Stimulated activated CD8-positive, alpha-beta memory T cell treated with anti-CD3 and anti-CD28 coated beads, Interleukin-12 subunit alpha, Interleukin-12 subunit beta, amount 100 ng/mL, for 4 hours (primary cell): Measurements from ENCODE around the gene SMAD7.

Experiments used
- DNase-seq: peaks from one replicate; pipeline ENCODE4 v3.0.0-alpha.2; 2020; ENCODE audit warnings: low read depth

Gene SMAD7

DNA sequence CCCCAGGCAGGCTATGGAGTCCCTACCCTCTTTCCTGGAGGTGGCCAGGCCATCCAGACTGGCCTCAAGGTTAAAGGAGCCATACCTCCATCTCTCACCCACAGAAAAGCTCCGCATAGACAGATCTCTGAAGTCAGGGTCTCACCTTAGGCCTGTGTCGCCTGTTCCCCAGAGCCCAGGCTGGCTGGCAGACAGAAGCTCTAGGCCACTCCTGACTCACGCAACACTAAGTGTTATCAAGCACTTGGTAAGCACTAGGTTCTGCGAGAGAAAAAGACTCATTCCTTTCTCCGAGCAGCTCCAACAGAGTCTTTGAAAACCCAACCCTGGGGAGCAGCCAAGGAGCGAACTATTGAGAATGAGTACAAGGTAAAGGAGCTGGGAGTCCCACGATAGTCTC is 6.1 kb downstream of the SMAD7 start:
- no peak for DNase-seq

DNA sequence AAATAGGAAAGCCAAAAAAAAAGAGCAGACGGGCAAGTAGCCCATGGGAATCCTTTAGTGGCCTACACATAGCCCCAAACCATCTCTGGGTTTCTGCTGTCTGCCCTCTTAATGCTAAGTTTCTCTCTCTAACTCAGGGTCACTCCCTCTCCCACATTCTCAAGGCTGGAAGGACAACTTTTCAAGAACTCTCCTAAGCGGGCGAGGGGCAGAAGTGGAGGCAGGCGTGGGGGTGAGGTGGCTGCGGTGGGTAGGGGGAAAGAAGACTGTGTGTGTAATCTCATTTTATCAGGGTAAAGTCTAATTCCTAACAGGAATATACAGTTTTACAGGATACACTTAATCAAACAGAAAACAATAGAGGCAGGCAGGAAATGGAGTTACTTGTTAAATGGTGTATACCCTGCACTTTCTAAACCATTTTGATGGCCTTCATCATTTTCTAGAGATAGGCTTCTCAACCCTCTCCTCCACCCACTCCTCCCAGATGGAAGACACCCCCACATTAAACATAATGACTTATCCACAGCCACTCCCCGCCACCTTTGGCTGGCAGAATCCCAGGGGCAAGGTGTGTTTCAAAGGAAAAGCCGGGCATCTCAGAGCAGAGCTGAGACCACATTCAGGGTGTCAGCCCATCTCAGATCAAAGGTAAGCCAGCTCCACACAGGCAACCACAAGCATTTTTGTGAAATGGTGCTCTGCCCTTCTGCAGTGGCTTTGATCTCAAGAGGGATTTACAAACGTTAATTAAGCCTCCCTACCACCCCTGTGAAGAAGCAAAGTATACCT is 6.8 kb downstream of the SMAD7 start:
- DNase-seq = no peak

DNA sequence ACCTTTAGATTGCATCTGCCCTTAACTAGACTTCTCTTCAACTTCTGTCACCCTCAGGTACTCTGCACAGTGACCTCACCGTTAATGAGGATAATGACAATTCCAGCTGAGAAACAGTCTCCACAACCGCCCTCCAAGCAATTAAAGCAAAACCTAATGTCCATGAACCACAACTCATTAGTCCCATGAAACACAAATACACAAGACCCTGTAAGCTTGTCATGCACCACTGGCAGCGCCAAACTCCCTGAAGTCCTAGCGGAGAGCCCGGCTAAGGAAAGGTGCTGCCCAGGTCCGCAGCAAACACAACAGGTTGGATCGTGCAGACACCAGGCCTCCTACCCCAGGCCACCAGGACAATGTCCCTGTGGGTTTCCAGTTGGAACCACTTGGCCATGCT is 7.4 kb downstream of the SMAD7 start:
- DNase-seq = no peak

DNA sequence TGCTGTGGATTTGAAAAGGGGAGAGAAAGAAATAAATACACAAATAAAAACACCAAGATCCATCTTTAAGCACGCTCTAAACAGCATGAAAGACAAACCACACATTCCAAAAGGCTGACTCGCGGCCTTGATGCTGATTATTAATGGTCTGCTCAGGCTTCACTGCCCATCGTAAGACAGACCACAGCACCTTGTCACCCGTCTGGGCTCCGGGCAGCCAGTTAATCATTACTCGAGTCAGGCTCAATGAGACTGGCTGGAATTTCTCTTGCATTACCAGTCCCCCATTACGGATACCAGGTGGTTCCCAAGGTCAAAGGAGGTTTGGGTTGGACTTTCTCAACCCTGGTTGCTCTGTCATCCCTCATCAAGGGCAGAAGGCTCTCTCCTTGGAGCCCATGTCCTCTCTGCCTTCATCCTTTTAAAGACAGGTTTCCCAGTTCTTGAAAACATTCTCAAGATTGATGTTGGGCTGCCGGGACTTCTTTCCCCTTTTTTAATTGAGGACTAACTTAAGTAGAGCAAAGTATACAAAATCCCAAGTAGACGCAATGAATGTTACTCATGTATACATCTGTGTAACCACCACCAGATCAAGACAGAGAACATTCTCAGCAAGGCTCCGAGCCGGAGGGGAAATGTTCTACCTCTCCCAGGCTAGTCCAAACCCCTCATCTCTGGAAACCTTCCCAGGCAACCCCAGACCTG is 8.1 kb downstream of the SMAD7 start:
- no peak for DNase-seq

DNA sequence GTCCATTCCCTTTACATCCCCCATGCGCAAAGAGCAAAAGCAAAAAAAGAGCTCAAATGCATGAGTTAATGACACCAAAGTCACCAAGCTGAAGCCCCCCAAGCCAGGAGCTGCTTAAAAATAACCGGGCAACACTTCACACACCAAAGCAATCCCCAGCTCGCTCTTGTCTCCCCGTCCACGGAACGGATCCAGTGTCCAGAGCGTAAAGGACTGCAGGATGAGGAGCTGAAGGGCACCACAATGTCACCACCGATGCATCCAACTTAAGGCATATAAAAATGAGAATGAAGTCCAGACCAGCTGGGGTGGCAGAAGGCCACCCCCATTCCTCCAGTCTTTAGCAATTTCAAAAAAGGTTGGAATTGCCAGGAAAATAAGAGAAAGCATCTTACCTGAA is 8.7 kb downstream of the SMAD7 start:
- DNase-seq = no peak

DNA sequence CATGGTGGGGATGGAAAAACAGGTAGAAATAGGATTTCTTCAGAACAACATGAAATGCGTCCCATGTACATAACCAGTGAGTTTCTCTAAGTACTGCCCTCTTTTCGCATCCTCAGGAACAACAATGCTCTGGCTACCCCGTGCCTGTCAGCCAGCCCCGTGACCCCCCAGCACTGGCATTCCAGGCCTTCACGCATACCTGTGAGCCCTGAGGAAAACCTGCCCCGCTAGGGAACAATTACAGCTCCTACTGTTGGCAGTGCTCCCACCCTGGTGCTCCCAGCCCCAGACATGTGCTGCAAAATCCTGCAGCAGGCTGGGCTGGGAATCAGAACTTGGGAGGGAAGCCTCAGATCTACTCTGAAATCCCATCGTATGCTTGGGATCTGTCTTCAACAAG is 9.1 kb downstream of the SMAD7 start:
- no peak for DNase-seq

DNA sequence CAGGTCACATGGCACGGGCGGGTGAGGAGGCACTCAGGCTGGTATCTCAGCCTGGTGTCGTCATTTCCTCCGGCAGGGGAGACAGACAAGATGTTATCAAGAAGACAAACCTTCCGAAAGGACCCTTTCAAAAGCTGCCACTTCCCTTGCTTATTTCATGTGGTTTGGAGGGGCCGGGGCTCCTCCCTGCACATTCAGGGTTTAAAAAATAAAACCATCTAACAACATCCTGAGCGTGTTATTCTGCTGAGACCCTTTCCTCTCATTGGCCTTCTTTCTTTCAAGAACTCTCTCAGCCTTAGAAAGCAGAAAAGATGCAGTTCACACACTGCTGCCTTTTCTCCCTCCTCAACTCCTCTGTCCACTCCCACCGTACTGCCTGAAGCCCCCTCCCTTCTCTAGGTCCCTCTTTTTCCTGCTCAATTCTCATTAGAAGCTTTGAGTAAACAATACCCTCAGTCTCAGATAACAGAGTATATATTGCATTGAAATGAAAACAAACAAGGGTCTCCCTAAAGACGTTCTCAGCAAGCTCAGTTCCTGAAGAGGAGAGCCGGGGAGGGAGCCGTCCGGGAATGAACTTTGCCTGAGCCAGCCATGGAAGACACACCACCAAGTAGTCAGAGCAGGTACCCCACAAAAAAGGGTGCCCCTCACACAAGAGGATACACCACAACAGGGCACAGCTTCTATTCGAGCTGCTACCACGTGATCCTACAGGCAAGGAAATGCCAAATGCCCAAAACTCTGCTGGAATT is 9.7 kb downstream of the SMAD7 start:
- DNase-seq = peak; percentile 70

DNA sequence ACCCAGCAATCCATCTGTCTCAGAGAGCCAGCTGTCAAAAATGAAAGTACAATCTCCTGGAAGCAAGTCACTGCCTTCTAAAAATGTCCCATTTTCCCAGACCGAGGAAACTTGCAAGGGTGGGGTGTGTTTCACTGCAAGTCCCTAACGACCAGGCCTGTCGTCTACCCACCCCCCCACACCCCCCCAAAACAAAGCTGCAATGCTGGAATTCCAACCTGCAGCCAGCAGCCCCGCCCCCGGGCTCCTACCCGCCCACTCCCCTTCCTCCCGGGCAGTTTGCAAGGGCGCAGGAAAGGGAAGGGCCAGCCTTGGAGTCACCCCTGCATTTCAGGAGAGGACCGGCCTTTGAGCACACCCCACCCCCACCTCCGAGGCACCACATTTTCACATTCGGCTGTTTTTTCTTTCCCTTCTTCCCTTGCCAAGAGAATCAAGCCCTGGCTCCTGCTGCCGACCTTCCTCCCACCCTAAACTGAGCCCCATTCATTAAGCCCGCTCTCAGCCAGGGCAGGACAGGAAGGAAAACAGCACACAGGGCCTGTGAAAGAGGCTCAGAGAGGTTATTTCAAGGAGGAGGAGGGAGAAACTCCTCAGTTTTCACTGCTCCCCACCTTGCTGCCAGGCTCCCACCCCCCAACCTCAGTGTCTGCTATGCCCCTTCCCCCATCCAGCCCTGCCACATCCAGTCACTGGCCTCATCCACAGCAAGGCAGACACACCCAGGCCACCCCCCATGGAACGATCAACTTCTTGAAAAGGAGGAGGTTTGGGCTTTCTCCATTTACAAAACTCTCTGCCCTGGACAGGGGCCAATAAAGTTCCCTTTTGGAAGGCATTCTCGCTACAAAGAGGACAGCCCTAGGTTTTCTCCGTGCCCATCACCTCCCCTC is 11.3 kb downstream of the SMAD7 start:
- no peak for DNase-seq

DNA sequence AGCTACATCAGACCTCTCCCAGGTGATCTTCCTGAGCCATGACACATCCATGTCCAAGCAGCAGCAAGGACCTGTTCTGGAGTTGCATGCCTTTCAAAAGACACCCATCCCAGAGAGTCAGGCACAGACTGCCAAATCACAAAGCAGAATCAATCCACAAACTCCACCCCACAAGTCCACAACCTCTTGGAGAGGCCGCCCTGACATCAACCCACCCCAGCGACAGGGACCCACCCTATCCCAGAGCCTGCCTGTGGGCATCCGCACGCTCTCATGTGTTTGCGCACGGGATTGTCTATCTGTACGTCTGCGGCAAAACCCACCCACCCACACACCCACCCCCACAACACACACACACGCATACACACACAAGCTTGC is 11.9 kb downstream of the SMAD7 start:
- DNase-seq = no peak

DNA sequence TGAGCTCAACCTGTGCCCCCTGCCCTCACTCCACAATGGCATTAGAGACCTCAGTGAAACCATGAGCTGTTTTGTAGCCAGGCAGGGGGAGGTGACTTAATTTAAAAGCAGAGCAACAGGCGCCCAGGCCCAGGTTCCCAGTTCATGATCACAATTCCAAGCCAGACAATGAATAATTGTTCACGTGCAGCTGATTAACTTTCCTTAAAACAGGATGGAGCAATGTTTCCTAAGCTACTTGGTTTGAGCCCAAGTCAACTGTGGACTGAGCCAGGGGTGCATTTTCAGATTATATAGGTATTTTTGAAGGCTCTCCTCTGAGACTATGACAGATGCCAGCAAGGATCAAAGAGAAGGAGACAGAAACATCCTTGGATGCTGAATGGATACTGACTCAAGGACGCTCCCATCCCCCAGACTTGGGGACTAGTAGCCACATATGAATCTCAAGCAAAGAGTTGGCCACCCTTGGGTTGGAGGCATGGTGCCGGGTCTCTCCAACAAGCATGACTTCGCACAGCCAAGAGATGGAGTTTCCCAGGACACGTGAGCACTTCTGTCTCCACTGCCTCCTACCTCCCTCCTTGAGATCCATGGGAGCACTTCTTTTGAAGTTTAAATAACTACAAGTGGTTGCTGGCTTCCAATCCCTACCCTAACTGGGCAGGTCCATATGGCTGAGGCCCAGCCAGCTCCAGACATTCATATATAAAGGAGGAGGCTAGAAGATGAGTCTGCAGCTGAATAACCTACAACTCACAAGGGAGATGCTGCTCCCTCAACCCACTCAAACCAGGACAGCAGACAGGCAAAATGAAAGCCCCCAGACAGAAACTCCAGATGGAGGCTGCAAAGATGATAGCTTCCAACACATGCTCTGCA is 12.7 kb downstream of the SMAD7 start:
- DNase-seq = no peak

DNA sequence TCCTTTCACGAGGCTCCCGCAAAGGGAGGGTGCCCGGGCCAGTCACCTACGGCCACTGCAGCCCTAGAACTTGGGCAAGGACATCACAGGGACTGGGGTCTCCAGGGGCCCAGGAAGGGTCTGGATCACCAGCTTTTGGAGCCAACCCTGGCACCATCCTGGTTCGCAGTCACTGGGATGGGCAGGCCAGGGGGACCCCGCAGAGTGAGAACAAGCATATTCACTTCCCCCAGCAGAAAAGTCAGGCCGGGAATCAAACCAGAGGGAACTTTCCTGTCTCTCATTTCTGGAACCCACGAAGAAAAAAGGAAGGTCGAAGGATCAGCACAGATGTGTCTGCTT is 15.4 kb downstream of the SMAD7 start:
- DNase-seq = no peak

DNA sequence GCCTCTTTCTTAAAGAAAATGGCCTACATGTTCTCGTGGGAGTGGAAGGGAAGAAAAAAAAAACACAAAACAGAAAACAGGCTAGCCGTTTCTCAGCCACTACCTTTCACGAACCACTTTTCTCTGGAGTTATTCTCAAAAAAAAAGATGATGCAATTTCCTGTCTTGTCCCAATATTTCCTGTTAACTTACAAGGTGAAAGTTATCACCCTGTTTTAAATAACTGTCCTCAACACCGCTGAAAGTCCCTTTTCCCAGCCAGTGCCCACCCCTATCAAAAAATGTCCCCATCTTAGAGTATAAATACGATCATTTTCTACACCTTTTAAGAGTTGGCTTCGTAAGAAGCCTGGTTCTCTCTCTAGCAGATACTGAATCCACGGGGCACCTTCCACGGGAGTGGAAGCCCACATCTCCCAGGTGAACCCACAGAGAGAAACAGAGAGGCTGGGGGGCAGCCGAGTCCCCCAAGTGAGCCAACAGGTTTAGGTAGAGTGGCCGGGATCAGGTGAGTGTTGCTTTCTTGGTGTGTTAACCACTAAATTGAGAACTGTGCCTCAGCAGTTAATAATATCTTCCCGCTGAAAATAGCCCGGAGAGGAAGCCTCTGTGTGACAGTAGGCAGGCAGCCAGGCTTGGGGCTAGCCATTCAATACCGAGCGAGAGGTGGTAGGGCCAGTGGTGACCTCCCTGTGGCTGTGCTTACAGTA is 15.9 kb downstream of the SMAD7 start:
- no peak for DNase-seq

DNA sequence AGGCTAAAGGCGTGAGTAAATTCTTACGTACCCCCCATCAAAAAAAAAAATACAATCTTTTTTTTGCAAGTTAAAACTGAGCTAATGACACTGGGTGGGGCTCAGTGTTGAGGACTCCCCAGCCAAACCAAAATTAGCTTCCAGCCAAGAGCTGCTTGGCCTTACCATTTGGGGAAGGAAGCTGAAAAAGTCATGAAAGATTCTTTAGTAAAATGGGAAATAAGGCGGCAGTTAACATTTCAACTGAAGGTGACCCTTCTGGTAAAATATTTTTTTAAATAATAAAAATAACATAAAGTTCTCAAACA is 16.4 kb downstream of the SMAD7 start:
- no peak for DNase-seq

DNA sequence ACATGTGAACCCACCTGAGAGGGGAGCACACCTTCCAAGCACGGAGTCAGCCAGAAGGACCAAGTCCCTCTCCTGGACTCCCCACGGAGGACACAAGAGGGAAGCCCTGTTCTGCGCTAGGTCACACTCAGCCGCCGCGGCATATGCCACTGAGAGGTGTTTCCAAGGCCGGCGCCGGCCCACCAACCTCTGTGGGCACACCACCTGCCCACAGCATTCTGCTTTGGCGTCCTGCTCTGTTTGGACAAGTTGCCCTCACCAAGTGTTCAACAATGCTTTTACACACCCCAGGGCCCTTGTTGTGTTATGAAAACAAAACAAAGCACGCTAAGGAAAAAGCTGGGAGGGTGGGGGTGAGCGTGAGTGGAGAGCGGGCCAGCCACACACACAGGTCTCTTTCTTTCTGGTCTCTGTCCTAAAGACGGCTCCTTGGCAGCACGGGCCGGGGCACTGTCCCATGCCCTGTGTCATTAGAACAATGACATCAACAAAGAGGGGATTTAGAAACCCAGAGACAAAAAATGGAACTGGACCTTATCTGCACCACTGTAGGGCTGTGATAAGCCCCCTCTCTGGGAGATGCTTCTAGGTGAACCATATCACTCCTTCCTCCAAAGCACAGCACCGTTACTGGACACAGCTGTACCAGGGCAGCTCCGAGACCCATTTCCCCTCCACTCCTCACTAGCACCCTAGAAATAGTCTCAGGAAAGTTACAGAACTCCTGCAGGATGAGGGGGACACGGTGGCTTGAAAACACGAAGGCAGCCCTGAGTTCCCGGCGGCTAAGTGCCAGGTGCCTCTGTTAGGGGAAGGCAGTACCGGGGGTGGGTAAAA is 17.0 kb downstream of the SMAD7 start:
- DNase-seq = no peak

DNA sequence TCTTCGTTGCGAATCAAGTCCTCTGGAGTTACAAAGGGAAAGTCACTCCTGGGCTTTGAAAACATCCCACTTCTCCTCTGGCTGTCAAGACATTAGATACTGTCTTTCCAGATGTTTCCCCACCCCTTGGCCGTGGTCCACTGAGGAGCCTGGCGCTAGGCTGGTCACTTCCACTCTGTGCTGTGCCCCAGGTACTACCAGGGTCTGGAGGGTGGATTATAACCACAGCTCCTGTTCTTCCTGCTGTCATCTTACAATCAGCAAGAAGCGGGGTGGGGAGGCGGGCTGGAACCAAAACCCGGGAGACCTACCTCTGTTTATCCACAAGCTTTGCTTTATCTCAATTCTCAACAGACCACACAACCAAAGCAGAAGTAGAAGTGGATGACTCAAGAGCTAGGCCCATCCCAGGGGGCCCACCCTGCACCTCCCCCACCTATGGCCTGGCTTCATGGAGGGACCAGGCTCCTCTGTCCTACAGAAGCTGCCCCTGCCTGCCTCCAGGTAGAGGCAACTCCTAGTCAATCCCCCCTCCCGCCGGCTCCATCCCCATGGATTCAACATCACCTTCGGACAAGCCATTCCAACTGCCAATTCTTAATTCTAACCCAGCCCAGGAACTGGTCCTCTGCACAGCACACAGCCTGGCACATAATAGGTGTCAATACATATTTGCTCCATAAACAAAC is 17.8 kb downstream of the SMAD7 start:
- no peak for DNase-seq

DNA sequence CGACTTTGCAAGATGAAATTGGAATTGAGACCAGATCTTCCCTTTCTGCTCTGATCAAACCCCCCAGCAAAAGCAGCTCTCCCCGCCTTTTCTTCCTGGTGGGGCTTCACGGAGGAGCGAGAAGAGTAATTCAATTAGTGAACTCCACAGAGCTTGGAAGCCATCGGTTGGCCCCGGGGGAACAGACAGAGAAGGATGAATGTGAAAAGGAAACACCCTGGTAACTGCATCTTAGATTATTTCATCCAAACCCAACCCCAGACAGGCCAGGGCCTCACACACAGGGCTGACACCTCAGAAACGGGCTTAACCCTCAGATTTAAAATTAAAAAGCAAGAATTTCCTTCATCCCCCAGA is 18.3 kb downstream of the SMAD7 start:
- DNase-seq = no peak

DNA sequence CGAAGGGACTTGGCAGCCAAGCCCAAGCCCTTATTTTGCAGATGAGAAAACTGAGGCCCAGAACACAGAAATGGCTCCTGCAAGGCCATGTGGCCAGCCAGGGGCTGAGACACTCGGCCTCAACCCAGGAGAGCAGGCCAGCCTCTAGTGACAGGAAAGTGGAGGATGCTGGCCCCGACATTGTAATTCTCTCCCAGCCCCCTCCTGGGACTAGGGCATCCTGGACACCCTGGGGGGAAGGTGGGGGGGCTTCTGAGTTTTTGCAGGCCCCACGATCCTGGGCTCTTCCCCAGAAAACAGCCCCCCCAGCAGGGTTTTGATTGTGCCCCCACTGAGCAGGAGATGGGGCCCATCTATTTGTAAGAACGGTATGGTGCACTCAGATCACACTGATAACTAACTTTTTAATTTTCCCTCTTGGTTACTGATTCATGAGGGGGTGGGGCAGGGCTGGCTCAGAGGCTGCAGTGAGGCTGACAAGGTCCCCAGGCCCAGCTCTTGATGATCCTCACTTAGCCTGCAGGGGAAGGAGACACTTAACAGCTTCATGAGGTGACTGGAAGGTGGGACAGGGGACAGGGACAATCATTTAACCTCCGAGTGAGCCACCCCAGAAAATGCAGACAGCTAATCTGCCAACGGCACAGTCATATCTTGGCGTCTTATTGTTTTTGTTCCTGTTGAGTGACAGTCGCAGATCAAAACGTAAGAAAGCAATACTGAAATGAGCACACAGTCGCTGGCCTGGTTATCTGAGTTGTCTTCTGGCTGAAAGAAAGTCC is 18.9 kb downstream of the SMAD7 start:
- DNase-seq = no peak

DNA sequence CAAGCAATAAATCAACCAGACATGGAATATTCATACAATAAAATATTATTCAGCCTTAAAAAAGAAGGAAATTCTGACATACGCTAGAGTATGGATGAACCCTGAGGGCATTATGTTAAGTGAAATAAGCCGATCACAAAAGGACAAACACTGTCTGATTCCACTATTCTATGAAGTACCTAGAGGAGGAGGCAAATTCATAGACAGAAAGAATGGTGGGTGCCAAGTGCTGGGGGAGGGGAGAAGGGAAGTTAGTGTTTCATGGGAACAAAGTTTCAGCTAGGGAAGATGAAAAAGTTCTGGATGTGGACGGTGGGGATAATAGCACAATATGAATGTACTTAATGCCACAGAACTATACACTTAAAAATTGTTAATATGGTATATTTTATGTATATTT is 19.8 kb downstream of the SMAD7 start:
- no peak for DNase-seq
